Measurements from ENCODE around the gene PHKA1.
"Not testable (repeated sequence)": the region's sequence is repeated elsewhere in the genome, so short reads cannot be mapped to it uniquely, and the experiment has no call there.

The PHKA1 gene

DNA sequence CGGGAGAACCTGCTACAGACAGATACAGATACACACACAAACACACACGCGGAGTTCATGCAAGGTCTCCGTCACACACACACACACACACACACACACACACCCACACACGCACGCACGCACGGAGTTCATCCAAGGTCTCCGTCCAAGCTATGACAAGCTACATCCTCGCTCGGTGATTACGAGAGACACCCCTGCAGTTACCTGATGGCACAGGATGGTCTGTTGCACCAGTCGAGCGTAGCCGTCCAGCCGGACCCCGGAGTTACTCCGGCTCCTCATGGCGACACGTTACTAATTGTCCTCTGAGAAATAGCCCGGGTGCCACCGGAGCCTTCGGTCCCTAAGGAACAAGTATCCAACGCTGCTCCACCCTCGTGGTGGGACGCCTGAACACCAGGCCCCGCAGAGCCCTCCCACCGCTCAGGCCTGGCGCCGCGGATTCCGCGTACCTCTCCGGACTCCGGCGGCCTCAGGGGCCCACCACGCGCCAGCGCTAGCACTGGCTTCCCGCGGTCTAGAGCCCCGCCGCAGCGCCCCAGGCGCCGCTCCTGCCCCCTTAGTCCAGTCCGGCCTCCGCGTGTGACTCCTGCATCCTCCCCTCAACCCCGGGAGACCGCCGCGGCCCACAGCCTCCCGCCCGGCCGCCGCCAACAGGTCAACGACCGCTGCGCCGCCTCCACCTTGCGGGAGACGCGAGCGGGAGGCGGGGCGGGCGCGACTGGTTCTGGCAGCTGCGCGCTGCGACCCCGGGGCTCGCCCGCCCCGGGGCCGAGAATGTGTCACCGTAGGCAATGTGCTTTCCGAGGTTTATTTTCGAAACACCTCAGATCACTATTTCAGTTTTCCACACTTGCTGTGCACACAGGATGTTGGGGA lies at the start of gene PHKA1:
TSS of gene PHKA1 (minus strand) at position 708 of the 879 bp plus-strand sequence. CDS start at position 282, 426 bp downstream.
- H3K9me3 Mint-ChIP-seq; H3K36me3 Mint-ChIP-seq (ENCODE audit: low read depth): not testable (repeated sequence)
- Mint-ChIP-seq H3K27ac (peak within 1 kb of the TSS; percentile 83), H3K4me3 (peak within 1 kb of the TSS; percentile 76), H3K27me3 (peaks cover 14% of the 10 kb centered on the region), H3K4me1 (peaks cover 17% of the 10 kb centered on the region)
- DNase-seq (peak; percentile 66), ATAC-seq (peak; percentile 83)

- H3K27me3 Mint-ChIP-seq; H3K4me1 Mint-ChIP-seq; ATAC-seq; DNase-seq; H3K4me3 Mint-ChIP-seq; H3K27ac Mint-ChIP-seq; H3K9me3 Mint-ChIP-seq; H3K36me3 Mint-ChIP-seq (ENCODE audit: low read depth): not testable (repeated sequence)
Observed at GRCh38 chrX:72760454-72760853, 46.3 kb upstream of the PHKA1 start.

GRCh38 chrX:72748545-72748944 lies 34.4 kb upstream of the PHKA1 start:
- not testable (repeated sequence) for H3K4me3 Mint-ChIP-seq; ATAC-seq; H3K27ac Mint-ChIP-seq; H3K27me3 Mint-ChIP-seq; H3K9me3 Mint-ChIP-seq; H3K4me1 Mint-ChIP-seq; DNase-seq; H3K36me3 Mint-ChIP-seq (ENCODE audit: low read depth)

DNA sequence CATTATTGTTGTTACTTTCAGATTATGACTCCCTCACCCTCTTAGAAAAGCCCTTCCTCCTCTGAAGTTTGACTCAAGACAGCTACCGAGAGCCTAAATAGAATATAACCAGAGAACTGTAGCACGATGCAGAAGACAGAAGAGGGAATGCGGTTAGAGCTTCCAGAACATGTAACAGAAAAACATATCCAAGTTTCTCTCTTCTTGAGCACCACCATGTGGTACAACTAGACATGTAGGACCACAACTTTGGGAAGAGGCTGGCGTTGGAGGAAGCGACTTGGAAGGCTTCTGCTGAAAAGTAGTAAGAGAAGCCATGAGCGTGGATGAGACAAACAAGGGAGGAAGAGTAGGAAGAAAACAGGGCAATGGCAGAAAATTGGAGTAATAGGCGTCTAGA lies 31.4 kb upstream of the PHKA1 start:
- H3K36me3 Mint-ChIP-seq (ENCODE audit: low read depth); H3K9me3 Mint-ChIP-seq; H3K4me3 Mint-ChIP-seq; H3K27me3 Mint-ChIP-seq; H3K27ac Mint-ChIP-seq; H3K4me1 Mint-ChIP-seq; DNase-seq; ATAC-seq: not testable (repeated sequence)

- H3K27ac Mint-ChIP-seq = no peak overlapping the region
- no peak for ATAC-seq
- no peaks in the 10 kb centered on the region for H3K4me1 Mint-ChIP-seq
- no peak overlapping the region for H3K4me3 Mint-ChIP-seq
- peaks cover 26% of the 10 kb centered on the region for H3K27me3 Mint-ChIP-seq
- DNase-seq = no peak
- no peaks in the 10 kb centered on the region for H3K36me3 Mint-ChIP-seq (ENCODE audit: low read depth)
- H3K9me3 Mint-ChIP-seq = no peaks in the 10 kb centered on the region
Observed at GRCh38 chrX:72735561-72735960, 21.5 kb upstream of the PHKA1 start.

DNA sequence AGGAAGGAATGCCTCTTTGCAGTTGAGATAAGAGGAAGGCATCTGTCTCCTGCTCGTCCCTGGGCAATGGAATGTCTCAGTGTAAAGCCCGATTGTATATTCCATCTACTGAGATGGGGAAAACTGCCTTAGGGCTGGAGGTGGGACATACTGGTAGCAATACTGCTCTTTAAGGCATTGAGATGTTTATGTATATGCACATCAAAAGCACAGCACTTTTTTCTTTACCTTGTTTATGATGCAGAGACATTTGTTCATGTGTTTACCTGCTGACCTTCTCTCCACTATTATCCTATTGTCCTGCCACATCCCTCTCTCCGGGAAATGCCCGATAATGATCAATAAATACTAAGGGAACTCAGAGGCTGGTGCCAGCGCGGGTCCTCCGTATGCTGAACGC lies 19.5 kb upstream of the PHKA1 start:
- H3K36me3 Mint-ChIP-seq (ENCODE audit: low read depth) = not testable (repeated sequence)

GRCh38 chrX:72727846-72728245 lies 13.7 kb upstream of the PHKA1 start:
- ATAC-seq (no peak), DNase-seq (no peak)
- H3K36me3 Mint-ChIP-seq (ENCODE audit: low read depth) = no peaks in the 10 kb centered on the region
- H3K27me3 Mint-ChIP-seq = peaks cover 4% of the 10 kb centered on the region
- no peak overlapping the region for H3K4me3 Mint-ChIP-seq
- H3K27ac Mint-ChIP-seq = no peak overlapping the region
- H3K4me1 Mint-ChIP-seq = no peaks in the 10 kb centered on the region
- H3K9me3 Mint-ChIP-seq = no peaks in the 10 kb centered on the region

More for the DNA sequence above, 19.5 kb upstream of the PHKA1 start:
- DNase-seq, ATAC-seq, H3K27ac Mint-ChIP-seq, H3K4me3 Mint-ChIP-seq, H3K9me3 Mint-ChIP-seq, H3K4me1 Mint-ChIP-seq: not testable (repeated sequence)
- peaks cover 23% of the 10 kb centered on the region for H3K27me3 Mint-ChIP-seq

GRCh38 chrX:72716766-72717165 lies 2.7 kb upstream of the PHKA1 start:
- Mint-ChIP-seq H3K4me3 (no peak overlapping the region), H3K4me1 (peaks cover 19% of the 10 kb centered on the region), H3K36me3 (ENCODE audit: low read depth) (peaks cover 2% of the 10 kb centered on the region), H3K27ac (no peak overlapping the region), H3K9me3 (no peaks in the 10 kb centered on the region), H3K27me3 (peaks cover 14% of the 10 kb centered on the region)
- no peak for ATAC-seq
- no peak for DNase-seq

DNA sequence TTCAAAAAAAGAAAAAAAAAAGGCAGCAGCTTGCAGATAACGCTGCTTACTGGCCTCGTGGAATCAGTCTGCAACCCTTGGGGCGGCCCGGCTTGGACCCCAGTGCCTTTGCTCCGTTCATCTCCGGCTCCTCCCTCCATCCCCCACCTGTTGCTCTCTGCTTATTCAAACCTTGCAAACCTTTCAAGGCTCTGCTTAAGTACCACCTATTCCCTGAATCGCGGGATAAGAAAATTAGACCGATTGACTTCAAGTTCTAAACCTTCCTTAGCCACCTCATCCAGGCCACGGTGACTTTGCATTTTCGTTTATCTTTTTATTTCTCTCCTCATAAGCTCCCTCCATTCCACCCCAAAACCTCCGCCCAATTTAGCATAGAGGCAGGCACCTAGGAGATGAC lies 1.4 kb upstream of the PHKA1 start:
- Mint-ChIP-seq H3K27ac (no peak overlapping the region), H3K36me3 (ENCODE audit: low read depth) (peaks cover 2% of the 10 kb centered on the region), H3K27me3 (peaks cover 14% of the 10 kb centered on the region), H3K9me3 (no peaks in the 10 kb centered on the region), H3K4me3 (no peak overlapping the region), H3K4me1 (peaks cover 17% of the 10 kb centered on the region)
- ATAC-seq = no peak
- no peak for DNase-seq

GRCh38 chrX:72714478-72714916 lies 391 bp upstream of the PHKA1 start:
- DNase-seq (peak; percentile 3), ATAC-seq (peak; percentile 17)
- peak overlapping the region; percentile 83 for H3K27ac Mint-ChIP-seq

GRCh38 chrX:72713130-72713529 lies 976 bp downstream of the PHKA1 start:
- ATAC-seq (peak; percentile 60), DNase-seq (no peak)
- peaks cover 2% of the 10 kb centered on the region for H3K36me3 Mint-ChIP-seq (ENCODE audit: low read depth)
- peaks cover 17% of the 10 kb centered on the region for H3K4me1 Mint-ChIP-seq
- H3K9me3 Mint-ChIP-seq = no peaks in the 10 kb centered on the region
- H3K27ac Mint-ChIP-seq = peak overlapping the region; percentile 52
- H3K4me3 Mint-ChIP-seq = peak overlapping the region; percentile 76
- H3K27me3 Mint-ChIP-seq = peaks cover 14% of the 10 kb centered on the region

More at GRCh38 chrX:72714478-72714916, 391 bp upstream of the PHKA1 start:
- Mint-ChIP-seq H3K4me3 (peak overlapping the region; percentile 76), H3K27me3 (peaks cover 14% of the 10 kb centered on the region), H3K9me3 (no peaks in the 10 kb centered on the region), H3K36me3 (ENCODE audit: low read depth) (peaks cover 2% of the 10 kb centered on the region), H3K4me1 (peaks cover 17% of the 10 kb centered on the region)

DNA sequence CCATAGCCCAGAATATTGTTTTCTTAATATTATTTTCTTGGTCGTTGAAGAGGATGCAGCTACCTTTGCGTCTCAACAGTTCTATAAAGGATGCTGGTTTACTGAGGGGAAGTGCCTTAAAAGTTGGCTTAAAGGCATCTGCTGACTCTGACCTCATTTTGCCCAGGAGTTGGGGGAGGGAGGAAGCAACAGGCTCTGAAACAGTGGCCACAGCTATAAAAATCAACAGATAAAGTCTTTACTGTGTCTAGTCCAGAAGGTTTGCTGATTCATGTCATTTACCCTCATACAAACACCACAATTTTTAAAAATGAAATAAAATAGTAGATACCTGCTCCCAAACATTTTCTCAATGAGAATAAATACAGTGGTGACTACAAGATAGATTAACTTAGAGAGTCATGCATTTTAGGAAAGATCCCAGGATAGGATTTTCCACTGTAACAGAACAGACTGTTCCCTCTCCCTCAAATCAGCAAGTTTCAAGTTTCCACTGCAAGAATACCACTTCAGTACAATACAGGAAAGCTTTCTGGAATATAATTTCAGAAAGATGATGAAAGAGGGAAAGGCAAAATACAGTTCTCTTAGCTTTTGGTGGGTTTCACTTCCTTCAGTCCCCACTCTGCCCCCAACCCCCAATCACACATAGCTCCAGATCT lies 1.9 kb downstream of the PHKA1 start:
- Mint-ChIP-seq H3K9me3 (no peaks in the 10 kb centered on the region), H3K27ac (no peak overlapping the region), H3K4me3 (peak overlapping the region; percentile 76), H3K36me3 (ENCODE audit: low read depth) (peaks cover 2% of the 10 kb centered on the region), H3K4me1 (peaks cover 17% of the 10 kb centered on the region), H3K27me3 (peaks cover 14% of the 10 kb centered on the region)
- ATAC-seq (no peak), DNase-seq (no peak)

- H3K9me3 Mint-ChIP-seq = no peaks in the 10 kb centered on the region
Observed at GRCh38 chrX:72705814-72706213, 8.3 kb downstream of the PHKA1 start.

GRCh38 chrX:72705111-72705510 lies 9.0 kb downstream of the PHKA1 start:
- Mint-ChIP-seq H3K4me1 (no peaks in the 10 kb centered on the region), H3K27ac (no peak overlapping the region), H3K4me3 (no peak overlapping the region), H3K36me3 (ENCODE audit: low read depth) (peaks cover 9% of the 10 kb centered on the region), H3K9me3 (no peaks in the 10 kb centered on the region), H3K27me3 (no peaks in the 10 kb centered on the region)
- DNase-seq = no peak
- no peak for ATAC-seq

More at GRCh38 chrX:72705814-72706213, 8.3 kb downstream of the PHKA1 start:
- Mint-ChIP-seq H3K4me3 (no peak overlapping the region), H3K27me3 (no peaks in the 10 kb centered on the region), H3K36me3 (ENCODE audit: low read depth) (peaks cover 6% of the 10 kb centered on the region), H3K27ac (no peak overlapping the region), H3K4me1 (no peaks in the 10 kb centered on the region)
- ATAC-seq = no peak
- DNase-seq = no peak

- Mint-ChIP-seq H3K36me3 (ENCODE audit: low read depth) (peaks cover 5% of the 10 kb centered on the region), H3K4me3 (no peak overlapping the region), H3K9me3 (no peaks in the 10 kb centered on the region), H3K27me3 (no peaks in the 10 kb centered on the region), H3K4me1 (no peaks in the 10 kb centered on the region), H3K27ac (no peak overlapping the region)
- DNase-seq = no peak
- ATAC-seq = no peak
Observed at GRCh38 chrX:72694170-72694569, 19.9 kb downstream of the PHKA1 start.

All from activated naive CD8-positive, alpha-beta T cell treated with anti-CD3 and anti-CD28 coated beads, Interleukin-2, amount 50 U/mL, for 24 hours (primary cell).